Naive thymus-derived CD4-positive, alpha-beta T cell (primary cell): ENCODE measurements around the gene C7orf25. TPM values are rescaled to one million over a fixed set of nuclear protein-coding genes. Genes with fewer than 3 reads are reported as not detected.

ENCODE experiments used
- ATAC-seq: fragments of 150-1000 bp; cut with Tn5 transposase; 2 replicates; pipeline ENCODE4 v1.10.0; 2021; ENCODE audit warnings: mild to moderate bottlenecking, moderate library complexity
- CTCF ChIA-PET: fragments of 350-600 bp; sonication (Branson Sonifier 250); formaldehyde crosslinking; loops from one replicate; lab custom pipeline; 2021; ENCODE audit warnings: antibody characterized with exemption; lab: Charles Lee
- POLR2A ChIA-PET: fragments of 350-600 bp; sonication (Branson Sonifier 250); formaldehyde crosslinking; loops from one replicate; lab custom pipeline; 2021; ENCODE audit warnings: antibody characterized with exemption, inconsistent platforms; lab: Charles Lee
- DNase-seq, 9 donors: peaks; one replicate each; pipeline versions ENCODE4 v3.0.0 to v3.0.0-alpha.2; 2020 to 2022; ENCODE audit warnings: mixed read lengths in 1 of 9
- H3K27ac ChIP-seq: one replicate; pipeline ENCODE4 v1.7.0; 2013; ENCODE audit warnings: mild to moderate bottlenecking, low read depth, low read length, moderate library complexity
- H3K27me3 ChIP-seq, 2 donors: one replicate each; pipeline ENCODE4 v1.7.0; 2013; ENCODE audit warnings: low read length in 2 of 2, mild to moderate bottlenecking in 2 of 2, moderate library complexity in 2 of 2; ENCODE audit not compliant: control insufficient read depth in 2 of 2, insufficient read depth in 2 of 2
- H3K36me3 ChIP-seq, 3 experiments: 1 replicate in 2 of 3; 2 replicates in 1 of 3; pipeline ENCODE4 v1.7.0; 2013; ENCODE audit warnings: low read length in 3 of 3, mild to moderate bottlenecking in 3 of 3, moderate library complexity in 1 of 3; ENCODE audit not compliant: insufficient read depth in 3 of 3, control insufficient read depth in 2 of 3
- H3K4me1 ChIP-seq, 2 donors: one replicate each; pipeline ENCODE4 v1.7.0; 2013; ENCODE audit warnings: low read length in 2 of 2, mild to moderate bottlenecking in 2 of 2, moderate library complexity in 1 of 2; ENCODE audit not compliant: control insufficient read depth in 2 of 2, insufficient read depth in 2 of 2
- H3K4me3 ChIP-seq: 2 replicates; pipeline ENCODE4 v1.7.0; 2013; ENCODE audit warnings: mild to moderate bottlenecking, low read length
- H3K9me3 ChIP-seq, 3 experiments: 1 replicate in 2 of 3; 2 replicates in 1 of 3; pipeline ENCODE4 v1.7.0; 2013; ENCODE audit warnings: low read length in 3 of 3; ENCODE audit not compliant: control insufficient read depth in 2 of 3
- H3K27ac Mint-ChIP-seq, 9 donors: one replicate each; pipeline ENCODE4 v1.8.0; 2020 to 2022; ENCODE audit warnings: mixed read lengths in 9 of 9, mild to moderate bottlenecking in 8 of 9, moderate library complexity in 5 of 9, inconsistent platforms in 2 of 9
- H3K27me3 Mint-ChIP-seq, 5 donors: one replicate each; pipeline ENCODE4 v1.8.0; 2021 to 2022; ENCODE audit warnings: mixed read lengths in 5 of 5, mild to moderate bottlenecking in 1 of 5
- H3K36me3 Mint-ChIP-seq, 5 donors: one replicate each; pipeline ENCODE4 v1.8.0; 2020 to 2022; ENCODE audit warnings: mixed read lengths in 5 of 5, mild to moderate bottlenecking in 3 of 5, inconsistent platforms in 1 of 5
- H3K4me1 Mint-ChIP-seq, 7 donors: one replicate each; pipeline ENCODE4 v1.8.0; 2020 to 2022; ENCODE audit warnings: mixed read lengths in 7 of 7, mild to moderate bottlenecking in 3 of 7, inconsistent platforms in 1 of 7
- H3K4me3 Mint-ChIP-seq, 10 donors: one replicate each; pipeline ENCODE4 v1.8.0; 2020 to 2022; ENCODE audit warnings: mild to moderate bottlenecking in 10 of 10, mixed read lengths in 10 of 10, moderate library complexity in 6 of 10, inconsistent platforms in 2 of 10
- H3K9me3 Mint-ChIP-seq, 11 donors: one replicate each; pipeline ENCODE4 v1.8.0; 2020 to 2022; ENCODE audit warnings: mixed read lengths in 11 of 11, mild to moderate bottlenecking in 4 of 11, inconsistent platforms in 1 of 11, moderate library complexity in 1 of 11
- intact Hi-C, 2 donors: fragments of 100-400 bp; cut with micrococcal nuclease; formaldehyde crosslinking; loops; one replicate each; pipeline ENCODE4 v1.15.1; 2023
- polyA plus RNA-seq, 2 donors: library from polyadenylated mRNA; unstranded; fragments of 300-500 nt; fragmentation: Illumina TruSeq; gene quantifications; one replicate each; pipeline ENCODE4 v1.2.3, GENCODE V29; 2021
- total RNA-seq, 6 experiments: library from RNA in 5 of 6; stranded (reverse) in 5 of 6; gene quantifications; 1 replicate in 5 of 6; 2 replicates in 1 of 6; pipeline ENCODE4 v1.2.3 and lab custom pipeline; 2021 to 2026

The C7orf25 gene
- total and polyA plus RNA-seq, 7 experiments from 2014 or later = 2.3 to 10.9 (median 5.3) TPM

GRCh38 chr7:42940985-42941847 lies 29.3 kb upstream of the C7orf25 start:
- no peak overlapping the region for H3K27ac Mint-ChIP-seq
- Histone ChIP-seq H3K4me3 (no peak overlapping the region), H3K36me3 (peaks cover 0 to 31% (median 0%) of the 10 kb centered on the region in 3 experiments), H3K4me1 (peaks cover 0 to 3% of the 10 kb centered on the region in 2 donors), H3K27me3 (no peaks in the 10 kb centered on the region), H3K27ac (no peak overlapping the region), H3K9me3 (no peaks in the 10 kb centered on the region)
- peaks cover 0 to 13% (median 6%) of the 10 kb centered on the region in 5 donors for H3K36me3 Mint-ChIP-seq
- ChIA-PET POLR2A (interaction anchor here (0.8 to 1.2 kb wide), 3 partner anchors 8 to 53 kb away, joined by 3 to 6 read pairs (median 3); no protein-coding TSS in a partner anchor), CTCF (interaction anchor here (0.5 to 1.8 kb wide), 16 partner anchors 9 to 903 kb away, joined by 3 to 12 read pairs (median 4); partner anchors contain the start of genes C7orf25, MRPL32, PSMA2 and STK17A)
- peaks cover 0 to 5% (median 0%) of the 10 kb centered on the region in 5 donors for H3K27me3 Mint-ChIP-seq
- H3K9me3 Mint-ChIP-seq = no peaks in the 10 kb centered on the region
- H3K4me1 Mint-ChIP-seq = peaks cover 1 to 26% (median 9%) of the 10 kb centered on the region in 7 donors
- intact Hi-C loops = loop anchor here (1.0 to 10.0 kb wide), 12 partner anchors 167 to 999 kb away; no protein-coding TSS in a partner anchor
- ATAC-seq (peak; percentile 87), DNase-seq (peak; percentile 43 to 70 (median 63))
- no peak overlapping the region for H3K4me3 Mint-ChIP-seq

GRCh38 chr7:42939457-42940240 lies 27.8 kb upstream of the C7orf25 start:
- intact Hi-C loops = loop anchor here (5.0 to 10.0 kb wide), 4 partner anchors 495 to 997 kb away; no protein-coding TSS in a partner anchor
- POLR2A ChIA-PET = no interaction called here
- H3K9me3 ChIP-seq = no peaks in the 10 kb centered on the region
- DNase-seq (no peak), ATAC-seq (no peak)
- Mint-ChIP-seq H3K9me3 (no peaks in the 10 kb centered on the region), H3K27ac (peak overlapping the region in 6 of 9 donors; percentile 1 to 69 (median 35)), H3K27me3 (peaks cover 0 to 5% (median 0%) of the 10 kb centered on the region in 5 donors), H3K4me1 (peaks cover 3 to 26% (median 11%) of the 10 kb centered on the region in 7 donors), H3K36me3 (peaks cover 5 to 24% (median 13%) of the 10 kb centered on the region in 5 donors), H3K4me3 (peak overlapping the region in 1 of 10 donors; percentile 50)
- no peaks in the 10 kb centered on the region for H3K27me3 ChIP-seq
- H3K27ac ChIP-seq = no peak overlapping the region
- peaks cover 5 to 38% (median 6%) of the 10 kb centered on the region in 3 experiments for H3K36me3 ChIP-seq
- CTCF ChIA-PET = interaction anchor here (1.0 kb wide), 1 partner anchor 781 kb away, joined by 3 read pairs; no protein-coding TSS in a partner anchor
- no peak overlapping the region for H3K4me3 ChIP-seq
- H3K4me1 ChIP-seq = peaks cover 0 to 3% of the 10 kb centered on the region in 2 donors

GRCh38 chr7:42935861-42936260 lies 24.0 kb upstream of the C7orf25 start:
- no peaks in the 10 kb centered on the region for H3K9me3 ChIP-seq
- H3K27me3 ChIP-seq = no peaks in the 10 kb centered on the region
- Mint-ChIP-seq H3K9me3 (no peaks in the 10 kb centered on the region), H3K36me3 (peaks cover 10 to 22% (median 13%) of the 10 kb centered on the region in 5 donors), H3K4me3 (no peak overlapping the region), H3K27ac (peak overlapping the region in 2 of 9 donors; percentile 4 to 38), H3K27me3 (no peaks in the 10 kb centered on the region), H3K4me1 (peaks cover 11 to 57% (median 38%) of the 10 kb centered on the region in 7 donors)
- intact Hi-C loops = no loop called here
- peaks cover 5 to 46% (median 6%) of the 10 kb centered on the region in 3 experiments for H3K36me3 ChIP-seq
- no peak overlapping the region for H3K27ac ChIP-seq
- H3K4me1 ChIP-seq = peaks cover 11 to 18% of the 10 kb centered on the region in 2 donors
- ChIA-PET CTCF (interaction anchor here (1.4 to 1.9 kb wide), 3 partner anchors 785 to 901 kb away, joined by 3 to 5 read pairs (median 4); no protein-coding TSS in a partner anchor), POLR2A (interaction anchor here (1.0 to 3.0 kb wide), 2 partner anchors 12 to 23 kb away, joined by 8 to 14 read pairs; partner anchors contain the start of gene C7orf25)
- DNase-seq (no peak), ATAC-seq (no peak)
- no peak overlapping the region for H3K4me3 ChIP-seq

GRCh38 chr7:42934291-42934690 lies 22.4 kb upstream of the C7orf25 start:
- no peak overlapping the region for H3K4me3 ChIP-seq
- ATAC-seq = no peak
- DNase-seq = no peak
- POLR2A ChIA-PET = interaction anchor here (0.7 to 3.0 kb wide), 2 partner anchors 21 to 788 kb away, joined by 3 to 14 read pairs; partner anchors contain the start of gene C7orf25
- H3K4me3 Mint-ChIP-seq = peak overlapping the region; percentile 22 to 99 (median 92)
- H3K27me3 Mint-ChIP-seq = no peaks in the 10 kb centered on the region
- intact Hi-C loops = loop anchor here in 1 of 2 donors (5.0 kb wide), 1 partner anchor 713 kb away; no protein-coding TSS in a partner anchor
- H3K9me3 ChIP-seq = no peaks in the 10 kb centered on the region
- peaks cover 24 to 33% of the 10 kb centered on the region in 2 donors for H3K4me1 ChIP-seq
- peak overlapping the region in 7 of 9 donors; percentile 28 to 95 (median 57) for H3K27ac Mint-ChIP-seq
- peaks cover 5 to 40% (median 6%) of the 10 kb centered on the region in 3 experiments for H3K36me3 ChIP-seq
- H3K9me3 Mint-ChIP-seq = no peaks in the 10 kb centered on the region
- CTCF ChIA-PET = interaction anchor here (1.6 to 1.9 kb wide), 2 partner anchors 786 to 902 kb away, joined by 4 to 5 read pairs; no protein-coding TSS in a partner anchor
- peaks cover 8 to 17% (median 12%) of the 10 kb centered on the region in 5 donors for H3K36me3 Mint-ChIP-seq
- peaks cover 19 to 72% (median 50%) of the 10 kb centered on the region in 7 donors for H3K4me1 Mint-ChIP-seq
- no peaks in the 10 kb centered on the region for H3K27me3 ChIP-seq
- H3K27ac ChIP-seq = no peak overlapping the region

- Mint-ChIP-seq H3K27ac (peak overlapping the region; percentile 92 to 100 (median 97)), H3K27me3 (no peaks in the 10 kb centered on the region), H3K36me3 (peaks cover 8 to 18% (median 12%) of the 10 kb centered on the region in 5 donors), H3K9me3 (no peaks in the 10 kb centered on the region), H3K4me1 (peaks cover 32 to 85% (median 63%) of the 10 kb centered on the region in 7 donors), H3K4me3 (peak overlapping the region; percentile 88 to 100 (median 98))
- Histone ChIP-seq H3K36me3 (peaks cover 5 to 27% (median 6%) of the 10 kb centered on the region in 3 experiments), H3K27ac (peak overlapping the region; percentile 89), H3K27me3 (no peaks in the 10 kb centered on the region), H3K4me1 (peaks cover 24 to 46% of the 10 kb centered on the region in 2 donors), H3K9me3 (no peaks in the 10 kb centered on the region), H3K4me3 (peak overlapping the region; percentile 100)
- intact Hi-C loops = loop anchor here (1.0 to 5.0 kb wide), 12 partner anchors 12 to 1649 kb away; partner anchors contain the start of genes C7orf25 (in 2 of the 2), COA1 (in 2 of the 2), STK17A (in 2 of the 2) and MRPS24 (in 1 of the 2)
- CTCF ChIA-PET = interaction anchor here (1.5 to 3.4 kb wide), 3 partner anchors 8 to 650 kb away, joined by 5 to 12 read pairs (median 6); partner anchors contain the start of genes C7orf25 and STK17A
- DNase-seq (no peak), ATAC-seq (no peak)
- POLR2A ChIA-PET = interaction anchor here (0.9 to 4.4 kb wide), 12 partner anchors 9 to 1050 kb away, joined by 3 to 24 read pairs (median 6); partner anchors contain the start of genes BLVRA, C7orf25, COA1 and MRPS24
Measured at GRCh38 chr7:42932811-42933591, 21.1 kb upstream of the C7orf25 start.
